Measurements from ENCODE around the gene GUCD1.

Gene GUCD1

DNA sequence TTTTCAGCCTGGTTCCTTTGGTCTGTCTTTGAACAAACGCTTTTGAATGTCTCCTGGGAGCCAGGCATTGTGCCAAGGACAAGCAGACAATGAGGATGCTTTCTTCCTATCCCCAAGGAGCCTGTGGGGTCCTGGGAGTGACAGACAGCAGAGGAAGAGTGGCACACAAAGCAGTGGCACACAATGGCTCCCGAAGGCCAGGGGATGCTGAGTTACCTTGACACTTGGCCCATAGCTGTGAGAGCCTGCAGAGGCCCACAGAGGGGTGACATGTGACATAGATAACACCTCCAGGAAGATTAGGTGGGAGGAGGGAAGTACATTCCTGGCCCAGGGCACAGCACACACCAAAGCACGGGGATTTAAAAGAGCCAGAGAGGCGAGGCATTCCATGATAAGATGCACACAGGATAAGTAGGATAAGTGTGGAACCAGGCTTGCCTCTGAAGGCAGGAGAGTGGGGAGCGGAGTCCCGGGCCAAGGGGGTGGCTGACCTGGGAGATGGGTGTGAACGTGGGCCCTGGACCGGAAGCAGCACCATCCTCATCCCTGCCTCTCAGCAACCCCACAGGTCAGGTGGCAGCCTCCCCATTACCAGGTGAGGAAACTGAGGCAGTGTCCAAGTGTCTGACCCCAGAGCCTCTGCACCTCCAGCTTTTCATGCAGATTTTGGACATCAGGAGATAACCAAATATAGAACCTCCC lies 53.5 kb downstream of the GUCD1 start:
- DNase-seq, result no peak

- DNase-seq, result peak in 1 of 2 experiments; percentile 25
These were observed 54.6 kb downstream of the GUCD1 start for GRCh38 chr22:24500277-24500820.

DNA sequence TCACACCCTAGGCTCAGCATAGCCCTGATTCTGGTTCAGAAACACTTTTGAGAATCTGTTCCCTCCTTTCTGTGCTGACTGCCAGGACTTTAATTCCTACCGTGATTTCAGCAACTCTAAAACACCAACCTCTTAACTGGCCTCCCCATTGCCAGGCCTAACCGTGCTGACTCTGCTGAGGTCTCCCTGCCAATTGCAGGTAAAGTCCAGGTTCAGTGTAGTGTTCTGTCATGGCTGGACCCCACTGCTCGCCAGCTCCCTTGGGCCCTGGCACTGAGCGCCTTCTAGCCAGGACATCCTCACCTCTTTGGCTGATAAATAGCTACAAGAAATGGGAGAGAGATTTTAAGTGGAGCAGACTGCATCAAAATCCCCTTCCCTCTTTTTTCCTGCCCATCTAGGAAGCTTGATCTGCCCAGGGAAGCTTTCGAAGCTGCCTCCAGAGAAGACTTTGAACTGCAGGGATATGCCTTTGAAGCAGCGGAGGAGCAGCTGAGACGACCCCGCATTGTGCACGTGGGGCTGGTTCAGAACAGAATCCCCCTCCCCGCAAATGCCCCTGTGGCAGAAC lies 55.1 kb downstream of the GUCD1 start:
- no peak for DNase-seq

DNA sequence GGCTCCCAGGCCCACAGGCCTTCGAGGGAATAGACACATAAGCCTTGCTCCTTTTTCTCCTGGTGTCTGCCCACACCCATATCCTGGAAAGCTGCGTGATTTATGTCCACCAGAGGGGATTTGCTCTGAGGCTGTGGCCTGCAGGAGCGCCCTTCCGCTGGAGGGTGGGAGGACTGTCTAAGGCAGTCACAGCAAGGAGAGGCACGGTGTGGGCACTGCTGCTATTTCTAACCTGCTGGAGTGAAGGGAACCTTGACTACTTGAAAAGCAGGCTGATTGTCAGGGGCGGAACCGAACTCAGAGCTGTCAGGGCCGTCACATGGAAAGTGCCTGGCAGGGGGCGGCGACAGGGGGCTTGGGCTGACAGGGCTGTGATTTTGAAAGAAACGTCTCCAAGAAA lies 56.1 kb downstream of the GUCD1 start:
- no peak for DNase-seq

DNA sequence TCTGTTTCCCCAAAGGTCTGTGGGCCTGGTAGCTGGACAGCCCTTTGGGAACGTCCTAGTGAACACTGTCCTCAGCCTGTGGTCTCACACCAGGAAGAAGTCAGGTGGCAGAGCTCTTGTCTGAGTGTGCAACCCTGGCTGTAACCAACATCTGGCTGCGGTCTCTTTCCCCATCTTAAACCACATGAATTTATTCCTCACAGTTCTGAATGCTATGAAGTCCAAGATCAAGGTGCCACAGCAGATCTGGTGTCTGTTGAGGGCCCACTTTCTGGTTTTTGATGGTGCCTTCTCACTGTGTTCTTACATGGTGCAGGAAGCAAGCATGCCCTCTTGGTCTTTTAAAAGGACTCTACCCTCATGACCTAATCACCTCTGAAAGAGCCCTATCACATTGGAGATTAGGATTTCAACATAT lies 57.1 kb downstream of the GUCD1 start:
- no peak for DNase-seq

DNA sequence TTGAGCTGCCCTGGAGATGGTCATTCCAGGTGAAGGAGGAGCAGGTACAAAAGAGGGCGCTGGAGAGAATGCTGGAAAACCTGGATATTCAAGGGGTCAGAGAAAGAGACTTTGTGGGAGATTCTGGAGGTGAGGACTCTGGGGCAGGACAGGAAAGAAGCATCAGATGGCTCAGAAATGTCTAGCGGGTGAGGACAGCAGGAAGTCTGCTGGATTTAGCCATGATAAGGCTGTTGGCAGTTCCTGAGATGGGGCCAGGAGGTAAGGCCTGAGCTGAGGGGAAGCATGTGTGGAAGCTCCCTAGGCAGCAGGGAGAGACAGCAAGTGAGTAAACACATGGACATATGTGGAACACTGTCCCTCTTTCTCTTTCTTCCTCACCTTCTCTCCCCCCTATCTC lies 58.3 kb downstream of the GUCD1 start:
- no peak for DNase-seq

DNA sequence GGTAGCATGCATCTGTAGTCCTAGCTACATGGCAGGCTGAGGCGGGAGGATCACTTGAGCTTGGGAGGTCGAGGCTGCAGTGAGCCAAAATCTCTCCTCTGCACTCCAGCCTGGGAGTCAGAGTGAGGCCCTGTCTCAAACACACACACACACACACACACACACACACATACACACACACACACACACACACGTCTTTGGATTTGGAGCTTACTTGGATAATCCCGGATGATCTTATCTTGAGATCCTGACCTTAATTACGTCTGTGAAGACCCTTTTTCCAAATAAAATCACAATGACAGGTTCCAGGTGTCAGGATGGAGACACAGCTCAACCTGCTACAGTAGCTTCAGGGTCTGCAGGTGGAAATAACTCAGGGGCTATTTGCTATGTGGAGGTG lies 58.7 kb downstream of the GUCD1 start:
- DNase-seq, result no peak

DNA sequence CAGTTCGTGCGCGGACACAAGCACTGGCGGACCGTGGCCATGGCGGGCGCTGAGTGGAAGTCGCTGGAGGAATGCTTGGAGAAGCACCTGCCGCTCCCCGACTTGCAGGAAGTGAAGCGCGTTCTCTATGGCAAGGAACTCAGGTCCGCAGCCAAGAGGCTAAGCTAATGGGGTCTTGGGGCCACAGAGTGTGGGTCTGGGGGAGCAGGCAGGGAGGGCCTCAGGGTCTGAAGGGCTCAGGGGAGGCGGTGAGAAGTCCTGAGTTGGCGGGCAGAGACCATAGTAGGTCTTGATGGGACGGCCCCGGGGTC lies 59.6 kb downstream of the GUCD1 start:
- DNase-seq, result no peak

- no peak for DNase-seq
These were observed 60.2 kb downstream of the GUCD1 start, which contains the start of gene UPB1 for GRCh38 chr22:24494528-24495364. Gene UPB1 (plus strand): TSS chr22:24495332. CDS start chr22:24495404, 72 bp downstream.

DNA sequence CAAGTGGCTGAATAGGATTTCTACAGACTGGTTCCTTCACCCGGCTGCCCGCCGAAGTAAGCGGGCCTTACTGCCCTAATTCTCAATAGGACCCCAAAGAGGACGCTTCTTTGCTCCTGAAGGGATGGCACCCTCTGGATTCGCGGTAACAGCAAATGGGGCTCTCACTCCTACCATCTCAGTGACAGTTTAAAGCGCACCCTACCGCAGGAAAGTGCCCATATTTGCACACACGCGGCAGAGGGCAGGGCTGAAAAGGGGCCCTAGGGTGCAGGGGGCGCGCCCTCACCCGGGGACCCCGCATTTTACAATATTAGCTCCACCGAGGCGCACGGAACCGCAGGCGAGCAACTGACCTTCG lies 60.8 kb downstream of the GUCD1 start:
- no peak for DNase-seq

GRCh38 chr22:24492391-24492790 lies 62.5 kb downstream of the GUCD1 start:
- no peak for DNase-seq

Measured in SHP77 (cell line).